ENCODE data around the gene DSTYK.

Gene DSTYK, protein sequence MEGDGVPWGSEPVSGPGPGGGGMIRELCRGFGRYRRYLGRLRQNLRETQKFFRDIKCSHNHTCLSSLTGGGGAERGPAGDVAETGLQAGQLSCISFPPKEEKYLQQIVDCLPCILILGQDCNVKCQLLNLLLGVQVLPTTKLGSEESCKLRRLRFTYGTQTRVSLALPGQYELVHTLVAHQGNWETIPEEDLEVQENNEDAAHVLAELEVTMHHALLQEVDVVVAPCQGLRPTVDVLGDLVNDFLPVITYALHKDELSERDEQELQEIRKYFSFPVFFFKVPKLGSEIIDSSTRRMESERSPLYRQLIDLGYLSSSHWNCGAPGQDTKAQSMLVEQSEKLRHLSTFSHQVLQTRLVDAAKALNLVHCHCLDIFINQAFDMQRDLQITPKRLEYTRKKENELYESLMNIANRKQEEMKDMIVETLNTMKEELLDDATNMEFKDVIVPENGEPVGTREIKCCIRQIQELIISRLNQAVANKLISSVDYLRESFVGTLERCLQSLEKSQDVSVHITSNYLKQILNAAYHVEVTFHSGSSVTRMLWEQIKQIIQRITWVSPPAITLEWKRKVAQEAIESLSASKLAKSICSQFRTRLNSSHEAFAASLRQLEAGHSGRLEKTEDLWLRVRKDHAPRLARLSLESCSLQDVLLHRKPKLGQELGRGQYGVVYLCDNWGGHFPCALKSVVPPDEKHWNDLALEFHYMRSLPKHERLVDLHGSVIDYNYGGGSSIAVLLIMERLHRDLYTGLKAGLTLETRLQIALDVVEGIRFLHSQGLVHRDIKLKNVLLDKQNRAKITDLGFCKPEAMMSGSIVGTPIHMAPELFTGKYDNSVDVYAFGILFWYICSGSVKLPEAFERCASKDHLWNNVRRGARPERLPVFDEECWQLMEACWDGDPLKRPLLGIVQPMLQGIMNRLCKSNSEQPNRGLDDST

DNA sequence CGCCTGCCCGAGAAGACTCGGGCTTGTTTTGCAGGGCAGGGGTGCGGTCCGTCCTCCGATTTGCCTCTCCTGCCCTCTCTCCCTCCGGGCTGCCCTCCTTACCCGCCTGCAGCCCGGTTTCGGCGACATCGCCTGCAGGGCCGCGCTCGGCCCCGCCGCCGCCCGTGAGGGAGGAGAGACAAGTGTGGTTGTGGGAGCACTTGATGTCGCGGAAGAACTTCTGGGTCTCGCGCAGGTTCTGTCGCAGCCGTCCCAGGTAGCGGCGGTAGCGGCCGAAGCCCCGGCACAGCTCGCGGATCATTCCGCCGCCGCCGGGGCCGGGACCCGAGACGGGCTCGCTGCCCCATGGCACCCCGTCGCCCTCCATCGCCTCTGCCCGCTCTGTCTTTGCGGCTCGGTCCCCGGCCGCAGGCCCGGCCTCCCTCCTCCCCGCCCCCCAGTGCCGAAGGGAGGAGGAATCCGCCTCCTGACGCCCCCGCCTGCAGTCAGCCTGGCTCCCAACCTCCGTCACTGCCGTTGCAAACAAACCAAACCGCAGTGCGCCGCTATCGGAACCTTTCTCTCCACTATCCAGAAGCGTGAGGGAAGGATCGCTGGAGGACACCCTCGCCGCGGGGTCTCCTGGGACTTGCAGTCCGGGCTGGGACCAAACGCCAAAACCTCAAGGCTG, at the start of gene DSTYK:
DSTYK (minus strand) TSS at position 534 of the 670 bp plus-strand sequence; CDS start at position 367, 167 bp downstream.
- peak; percentile 92 for DNase-seq

DNA sequence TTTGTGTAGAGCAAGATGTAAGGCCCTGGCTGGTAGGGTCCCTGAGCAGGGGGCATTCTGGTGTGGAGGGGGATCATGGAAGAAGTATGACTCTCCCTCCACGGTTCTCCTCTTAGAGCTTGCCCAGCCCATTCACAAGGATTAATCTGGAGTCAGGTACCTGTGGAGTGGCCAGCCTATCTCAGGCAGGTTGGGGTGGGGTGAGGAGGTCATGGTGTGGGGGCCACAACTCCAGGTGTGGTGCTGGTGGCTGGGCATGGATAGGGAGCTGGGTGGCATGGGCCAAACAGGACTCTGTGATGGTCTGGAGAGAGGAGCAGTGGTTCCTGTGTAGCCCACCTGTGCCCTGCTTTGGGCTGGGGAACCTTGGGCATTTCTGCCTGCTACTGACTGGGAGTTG, 48.5 kb upstream of the DSTYK start:
- DNase-seq = no peak

DNA sequence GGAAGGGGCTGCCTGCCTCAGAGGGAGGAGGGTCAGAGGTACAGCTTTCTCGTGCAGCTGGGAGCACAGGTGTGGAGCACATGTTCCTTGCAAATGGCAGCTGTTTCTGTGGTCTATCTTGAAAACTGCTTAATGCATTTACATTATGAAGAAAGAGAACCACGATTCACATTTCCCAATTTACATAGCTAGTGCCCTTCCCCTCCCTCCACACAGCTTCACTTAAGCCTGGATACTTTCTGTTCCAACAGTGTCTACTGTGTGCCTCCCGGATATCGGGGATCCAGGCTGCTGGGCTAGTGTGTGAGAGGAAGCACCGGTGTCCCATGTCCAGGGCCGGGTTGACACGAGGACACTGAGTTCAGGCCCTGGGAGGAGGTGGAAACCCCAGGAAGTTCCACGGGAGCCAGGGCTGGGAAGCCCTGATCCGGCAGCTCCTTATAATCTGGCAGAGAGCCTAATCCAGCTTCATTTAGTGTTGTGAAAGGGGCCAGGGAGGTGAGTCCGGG, 47.9 kb upstream of the DSTYK start:
- no peak for DNase-seq

DNA sequence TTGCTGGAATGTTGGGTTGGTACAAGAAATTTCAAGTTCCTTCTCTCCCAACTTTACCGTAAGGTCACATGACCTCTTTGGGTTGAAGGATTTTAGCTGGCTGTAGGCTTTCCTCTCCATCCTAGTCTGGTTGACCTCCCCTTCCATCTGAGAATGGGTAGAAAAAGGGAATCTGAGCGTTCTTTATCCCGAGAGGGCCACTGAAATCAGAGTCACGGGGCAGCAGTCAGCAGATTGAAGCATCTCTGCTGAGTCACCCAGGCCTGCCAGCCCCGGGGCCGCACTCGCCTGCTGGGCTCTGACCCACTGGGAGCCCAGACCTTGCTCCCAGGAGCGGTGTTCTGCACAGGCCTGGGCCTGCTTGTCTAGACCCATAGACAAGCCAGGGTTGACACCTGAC, 47.2 kb upstream of the DSTYK start:
- no peak for DNase-seq

DNA sequence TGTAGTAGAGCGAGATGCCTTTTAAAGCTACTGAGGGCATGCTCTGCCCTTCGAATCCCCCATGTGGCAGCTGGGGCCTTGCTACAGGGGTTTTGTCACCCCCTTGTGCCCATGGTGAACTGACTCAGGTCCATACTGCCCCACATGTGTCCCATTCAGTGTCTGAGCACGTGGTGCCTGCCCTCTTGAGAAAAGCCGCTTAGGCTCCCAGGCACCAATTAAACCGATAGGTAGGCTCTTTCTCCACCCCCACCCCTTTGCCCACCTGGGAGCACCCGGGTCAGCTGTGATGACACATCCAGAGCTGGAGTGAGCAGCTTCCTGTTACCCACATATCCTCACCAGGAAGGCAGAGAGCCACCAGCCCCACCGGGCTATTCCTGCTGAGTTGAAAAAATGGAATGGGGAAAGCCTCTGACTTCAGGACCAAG, 46.8 kb upstream of the DSTYK start:
- no peak for DNase-seq

DNA sequence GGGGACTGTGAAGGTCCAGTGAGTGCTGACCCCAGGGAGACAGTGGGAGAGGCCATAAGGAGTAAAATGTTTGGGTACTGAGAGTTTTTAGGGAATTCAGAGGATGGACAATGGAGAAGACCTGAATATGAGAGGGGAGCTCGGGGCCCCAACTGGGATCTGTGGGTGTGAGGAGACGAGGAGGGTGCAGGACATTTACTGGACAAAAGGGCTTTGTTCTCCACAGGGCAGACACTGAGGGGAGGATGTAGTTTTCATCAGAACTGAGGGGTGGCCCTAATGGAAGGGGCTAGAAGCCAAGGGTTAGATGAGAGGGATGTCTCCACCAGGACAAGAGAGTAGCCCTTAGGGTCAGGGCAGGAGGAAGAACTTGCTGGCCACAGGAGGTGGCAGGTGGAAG, 46.2 kb upstream of the DSTYK start:
- DNase-seq = no peak

DNA sequence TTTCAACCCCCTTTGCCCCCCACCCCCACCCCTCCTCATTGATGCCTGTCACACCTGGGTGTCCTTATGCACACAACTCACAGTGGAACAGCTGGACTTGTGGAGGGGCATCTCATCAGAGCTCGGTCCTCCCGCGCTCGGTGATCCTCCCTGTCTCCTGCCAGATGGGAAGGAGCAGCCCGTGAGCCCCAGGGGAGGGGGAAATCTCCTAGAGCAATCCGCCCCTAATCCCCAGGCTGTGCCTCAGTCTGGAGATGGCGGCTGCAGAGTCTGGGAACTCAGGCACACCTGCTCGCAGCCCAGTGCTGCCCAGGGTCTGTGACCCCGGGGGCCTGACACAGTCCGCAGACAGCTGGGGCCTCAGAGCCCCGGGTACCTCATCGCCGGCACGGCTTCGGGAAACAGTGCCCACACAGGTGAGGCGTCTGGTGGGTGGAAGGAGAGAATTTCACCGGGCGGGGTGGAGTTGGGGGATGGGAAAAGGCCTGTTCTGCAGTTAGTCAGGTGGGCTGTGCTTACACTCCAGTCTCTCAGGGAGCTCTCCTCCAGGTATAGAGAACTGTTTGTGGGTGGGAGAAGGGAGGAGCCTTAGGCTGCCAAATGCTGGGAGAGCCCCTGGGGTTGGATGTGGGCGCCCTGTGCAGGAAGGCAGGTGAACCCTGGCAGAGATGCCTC, 45.6 kb upstream of the DSTYK start:
- DNase-seq = no peak

DNA sequence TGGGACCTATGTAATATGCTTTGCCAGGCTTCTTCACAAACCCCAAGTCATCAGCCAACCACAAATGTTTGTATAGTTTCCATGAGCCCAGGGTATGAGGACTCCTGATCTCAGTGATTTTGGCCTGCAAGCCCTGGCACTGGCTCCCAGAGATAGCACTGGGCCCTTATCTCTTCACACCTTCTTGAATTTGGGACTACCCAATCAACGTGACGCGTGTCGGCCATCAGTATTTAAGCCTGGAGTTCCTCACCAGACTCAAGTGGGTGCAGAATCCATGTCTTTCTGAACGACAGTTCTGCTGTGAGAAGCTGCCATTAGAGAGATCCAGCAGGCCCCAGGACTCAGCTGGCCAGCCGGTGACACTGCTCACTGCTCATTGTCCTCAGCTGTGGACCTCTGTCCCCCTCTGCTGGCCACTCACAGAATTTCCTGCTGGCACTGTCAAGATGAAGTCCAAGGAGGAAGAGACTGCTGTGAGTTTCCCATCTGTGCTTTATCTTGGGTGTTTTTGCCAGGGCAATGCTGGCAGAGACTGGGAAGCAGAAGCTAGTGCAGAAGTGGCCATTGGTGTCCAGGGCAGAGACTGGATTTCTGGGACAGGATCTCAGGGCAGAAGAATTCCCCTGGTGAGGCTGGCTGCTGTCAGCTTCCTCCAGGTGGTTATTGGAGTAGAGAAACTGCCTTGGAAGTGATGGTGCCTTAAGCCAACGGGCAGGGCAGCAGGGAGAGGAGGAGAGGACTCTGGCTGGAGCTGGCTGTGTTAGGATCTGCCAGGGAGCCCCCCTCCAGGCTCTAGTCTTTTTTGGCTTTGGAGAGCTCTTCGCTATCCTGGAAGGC, 44.7 kb upstream of the DSTYK start:
- DNase-seq = peak; percentile 89

DNA sequence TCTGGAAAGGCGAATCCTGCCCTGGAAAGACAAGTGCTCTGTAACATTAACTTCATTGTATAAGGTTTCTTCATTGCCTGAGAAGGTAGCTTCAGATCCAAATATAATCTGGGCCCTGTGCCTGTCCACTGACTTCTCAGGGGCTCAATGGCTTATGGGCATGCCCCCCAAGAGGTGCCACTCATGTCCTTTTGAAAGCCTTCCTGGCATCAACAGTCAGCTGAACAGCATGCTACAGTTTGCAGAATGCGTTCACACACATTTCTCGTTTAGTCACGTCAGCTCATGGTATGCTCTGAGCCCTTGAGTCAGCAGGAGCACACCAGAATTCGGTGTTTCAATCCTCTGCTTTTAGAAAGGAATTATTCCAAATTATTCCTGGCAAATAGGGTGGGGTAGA, 40.1 kb upstream of the DSTYK start:
- no peak for DNase-seq

DNA sequence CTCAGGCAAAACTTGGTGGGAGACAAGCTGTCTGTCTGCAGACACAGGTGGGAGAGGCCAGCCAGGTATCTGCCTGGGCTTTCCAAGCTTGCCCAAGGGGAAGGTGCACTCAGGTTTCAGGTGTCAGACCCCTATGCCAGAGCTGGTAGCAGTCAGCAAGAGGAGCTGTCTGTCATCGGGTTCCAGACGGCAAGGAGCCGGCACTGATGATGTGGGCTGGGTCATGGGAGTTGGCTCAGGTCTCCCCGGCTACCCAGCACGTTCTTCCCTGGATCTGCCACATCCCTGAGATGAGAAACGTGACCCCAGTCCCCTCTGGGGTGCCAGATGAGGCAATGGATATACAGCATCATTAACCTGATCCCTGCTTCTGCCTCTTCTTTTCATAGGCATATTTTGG, 39.2 kb upstream of the DSTYK start:
- no peak for DNase-seq

DNA sequence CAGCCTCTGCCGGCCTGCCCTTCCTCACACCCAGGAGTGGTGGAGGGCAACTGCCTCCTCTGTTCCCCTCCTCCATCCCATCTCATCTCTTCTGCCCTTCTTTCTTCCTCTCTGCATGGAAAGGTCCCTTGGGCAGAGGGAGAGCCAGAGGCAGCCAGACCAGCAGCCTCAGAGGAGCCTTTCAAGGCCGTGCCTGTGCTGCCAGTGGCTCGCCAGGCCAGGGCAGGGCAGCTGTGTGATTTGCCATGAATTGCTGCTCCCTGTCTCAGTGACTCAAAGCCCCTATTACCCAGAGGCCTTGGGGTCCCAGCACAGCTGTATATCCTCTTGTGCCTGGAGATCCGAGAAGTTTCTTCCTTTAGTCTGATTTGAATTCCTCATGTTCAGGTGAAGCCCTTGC, 38.1 kb upstream of the DSTYK start:
- no peak for DNase-seq

DNA sequence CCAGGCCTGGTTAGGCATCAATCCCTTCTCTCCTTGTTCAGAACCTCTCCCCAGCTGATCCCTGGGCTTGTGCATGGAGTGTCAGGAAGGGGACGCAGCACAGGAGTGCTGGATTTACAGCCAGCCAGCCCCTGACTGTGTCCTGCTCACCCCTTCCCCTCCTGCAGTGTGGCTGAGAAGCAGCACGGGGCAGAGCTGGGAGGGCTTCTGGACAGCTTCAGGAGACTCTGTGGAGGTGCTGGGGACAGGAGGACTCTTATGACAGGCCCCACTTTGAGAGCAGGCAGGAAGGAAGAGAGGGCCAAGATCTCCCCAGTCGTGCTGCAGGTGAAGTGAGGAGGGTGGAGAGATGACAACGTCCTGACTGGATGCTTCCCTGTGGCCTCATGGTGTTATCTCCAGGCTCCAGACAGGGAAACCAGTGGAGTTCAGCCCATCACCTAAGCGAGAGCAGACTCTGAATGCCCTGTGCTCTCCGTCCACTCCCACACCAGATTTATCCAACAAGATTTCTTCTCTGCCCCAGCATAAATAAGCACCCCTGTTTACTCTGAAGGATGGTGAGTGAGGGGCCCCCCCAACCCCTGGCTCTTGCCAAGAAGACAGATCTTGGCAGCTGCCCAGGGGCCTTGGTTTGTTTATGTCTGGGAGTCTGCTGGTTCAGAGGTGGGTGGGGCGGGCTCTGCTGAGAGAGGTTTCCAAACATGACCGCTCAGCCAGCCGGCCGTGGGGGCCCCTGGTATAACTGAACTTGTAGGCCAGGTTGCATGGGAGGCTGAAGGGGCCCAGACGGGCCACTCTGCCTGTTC, 37.5 kb upstream of the DSTYK start:
- DNase-seq = no peak

DNA sequence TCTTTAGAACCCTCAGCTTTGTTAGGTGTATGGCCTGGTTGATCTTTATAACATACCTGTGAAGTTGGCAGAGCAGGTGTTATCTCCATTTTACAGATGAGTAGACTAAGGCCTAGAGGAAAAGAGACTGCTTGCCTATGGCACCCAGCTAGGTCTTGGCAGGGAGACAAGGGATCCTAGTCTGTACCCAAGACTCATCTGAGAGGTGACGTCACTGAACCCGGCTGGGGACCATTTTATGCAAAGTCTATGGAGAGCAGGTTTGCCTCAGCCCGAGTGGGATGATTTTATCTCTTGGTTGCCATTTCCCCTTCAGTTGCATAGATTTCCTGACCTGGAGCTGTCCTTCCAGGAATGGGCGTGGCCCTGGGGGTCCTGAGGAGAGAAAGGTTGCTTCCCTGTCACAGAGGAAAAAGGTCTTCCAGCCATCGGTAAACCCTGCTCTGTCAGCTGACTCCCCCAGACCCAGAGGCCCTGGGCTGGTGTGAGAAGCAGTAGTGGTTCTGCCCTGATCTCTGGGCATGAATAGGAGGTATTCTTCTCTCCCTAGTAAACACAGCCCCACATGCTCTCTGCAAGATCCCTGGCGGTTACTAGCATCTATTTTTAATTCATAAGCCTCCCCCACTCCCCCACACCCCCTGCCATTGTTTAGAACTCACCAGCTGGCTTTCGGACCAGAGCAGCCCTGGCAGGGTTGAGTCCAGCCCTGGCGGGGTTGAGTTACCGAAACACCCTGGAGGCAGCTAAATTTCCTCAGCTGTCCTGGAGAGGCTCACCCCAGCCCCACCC, 35.8 kb upstream of the DSTYK start:
- no peak for DNase-seq

DNA sequence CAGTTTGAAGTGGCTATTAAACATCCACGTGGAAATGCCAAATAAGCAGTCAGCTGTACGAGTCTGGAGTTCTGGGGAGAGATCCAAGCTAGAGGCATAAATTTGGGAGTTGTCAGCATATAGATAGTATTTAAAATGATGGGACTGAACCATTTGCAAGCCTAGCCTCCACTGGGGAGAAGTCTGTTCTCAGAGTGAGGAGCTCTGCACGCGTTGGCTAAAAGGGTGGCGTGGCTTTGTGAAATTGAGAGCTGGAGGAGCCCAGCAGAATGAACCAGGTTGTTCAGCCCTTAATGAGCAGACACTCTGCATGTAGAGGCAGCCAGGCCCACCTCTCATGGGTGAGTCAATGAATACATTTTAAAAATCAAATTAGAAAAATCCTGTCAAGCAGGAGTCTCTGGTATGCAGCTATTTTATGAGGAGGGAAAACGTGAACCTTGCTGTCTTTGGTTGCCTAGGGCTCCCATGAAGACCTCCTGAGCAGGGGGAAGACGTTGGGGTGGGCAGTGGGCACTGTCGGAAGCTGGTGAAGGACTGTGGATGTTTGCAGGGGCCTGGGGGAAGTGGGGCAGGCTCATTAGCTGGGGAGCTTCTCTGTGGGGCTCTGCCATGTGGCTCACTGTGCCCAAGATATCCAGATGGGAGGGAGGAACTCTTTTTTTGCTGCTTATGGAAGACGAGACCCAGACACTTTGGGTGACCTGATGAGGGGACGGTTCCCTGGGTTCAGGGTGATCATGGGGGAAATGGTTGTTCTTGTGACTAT, 35.0 kb upstream of the DSTYK start:
- no peak for DNase-seq

DNA sequence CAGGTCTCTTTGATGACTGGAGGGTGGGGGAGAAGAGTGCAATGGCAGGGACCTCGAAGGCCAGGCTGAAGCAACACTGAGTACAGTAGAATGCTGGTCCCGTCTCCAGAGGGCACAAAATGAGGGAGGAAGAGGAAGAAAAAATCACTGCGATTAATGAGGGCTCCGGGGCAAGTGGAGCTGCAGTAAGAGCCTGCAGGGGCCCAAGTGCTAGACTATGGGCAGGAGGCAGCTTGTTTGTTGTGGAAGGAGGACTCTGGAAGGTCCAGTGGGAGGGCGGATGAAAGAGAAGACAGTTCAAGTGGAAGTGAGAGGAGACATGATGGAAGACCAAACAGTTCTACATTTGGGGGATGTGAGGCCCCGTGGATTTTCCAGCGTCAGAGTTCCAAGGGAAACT, 33.6 kb upstream of the DSTYK start:
- DNase-seq = no peak

DNA sequence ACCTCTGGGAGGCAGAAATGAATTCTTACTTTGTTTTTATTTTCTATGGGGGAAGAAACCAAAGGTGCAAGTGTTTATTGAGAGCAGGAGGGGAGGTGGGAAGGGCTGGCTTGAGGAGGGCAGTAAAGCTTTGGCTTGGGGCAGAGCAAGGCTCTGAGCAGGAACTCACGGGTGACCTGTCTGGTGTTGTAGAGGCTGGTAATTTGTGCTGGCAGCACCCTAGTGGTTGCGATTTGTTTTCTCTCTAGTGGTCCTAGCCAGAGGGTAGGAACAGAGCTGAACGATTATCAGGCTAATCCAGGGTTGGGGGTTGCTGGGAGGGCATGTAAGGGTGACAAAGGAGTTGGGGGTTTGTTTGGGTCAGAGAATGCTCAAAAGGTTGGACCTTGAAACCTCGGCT, 32.9 kb upstream of the DSTYK start:
- no peak for DNase-seq

DNA sequence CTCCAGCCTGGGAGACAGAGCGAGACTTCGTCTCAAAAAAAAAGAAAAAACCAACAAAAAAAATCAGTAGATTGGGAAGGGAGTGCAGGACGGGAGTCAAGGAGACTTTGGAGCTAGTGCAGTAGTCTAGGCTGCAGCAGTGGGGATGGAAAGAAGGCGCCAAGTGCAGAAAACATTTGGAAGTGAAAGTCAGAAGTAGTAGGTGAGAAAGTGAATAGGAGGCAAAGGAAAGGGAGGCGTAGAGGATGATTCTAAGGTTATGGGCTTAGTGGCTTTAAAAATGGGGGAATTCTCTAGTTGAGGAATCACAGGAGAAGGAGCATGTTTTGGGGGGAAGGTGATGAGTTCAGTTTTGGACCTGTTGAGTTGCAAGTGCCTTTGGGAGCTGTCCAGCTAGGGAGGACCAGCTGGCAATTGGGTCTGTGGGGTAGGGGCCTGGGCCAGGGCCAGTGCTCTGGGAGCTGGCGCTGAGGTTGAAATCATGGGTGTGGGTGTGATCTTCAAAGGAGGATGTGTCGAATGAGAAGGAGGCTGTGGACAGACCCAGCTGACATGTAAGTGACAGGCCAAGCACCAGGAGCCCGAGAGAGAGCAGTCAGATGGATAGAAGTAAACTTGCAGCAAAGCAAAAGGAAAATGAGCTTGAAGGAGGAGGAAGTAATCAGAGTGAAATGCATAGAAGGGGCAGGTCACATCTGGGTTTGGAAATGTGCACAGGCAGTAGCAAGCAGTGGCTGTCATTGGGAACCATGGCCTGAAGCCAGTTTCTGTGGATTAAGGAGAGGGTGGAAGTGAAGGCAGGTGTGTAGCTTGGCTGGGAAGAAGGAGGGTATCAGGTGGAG, 32.1 kb upstream of the DSTYK start:
- no peak for DNase-seq
